ENCODE measurements around the gene RNF31. TPM values are rescaled to one million over a fixed set of nuclear protein-coding genes. Genes with fewer than 3 reads are reported as not detected.
A peak's percentile ranks its signal among the peaks of the same experiment; 100 is the strongest.

RNF31 gene
- total RNA-seq, 1 experiment from 2014 or later: 69.6 TPM

GRCh38 chr14:24189059-24189375 is 41.7 kb downstream of the RNF31 start:
- BruUV-seq (replicated peaks): no TSS peak
- Histone ChIP-seq H2AFZ (ENCODE audit: low read length) (peak overlapping the region; percentile 21; the same call in 1 of the 2 replicates), H3F3A (ENCODE audit: low read length, unreplicated experiment) (no peaks in the 10 kb centered on the region), H3K9me3 (ENCODE audit: low read length) (no peaks in the 10 kb centered on the region), H3K4me2 (ENCODE audit: low read length) (peak overlapping the region; percentile 86), H3K27me3 (ENCODE audit: low read length) (no peaks in the 10 kb centered on the region), H3K9me2 (replicated peaks; ENCODE audit: low read length) (no peaks in the 10 kb centered on the region), H3K4me1 (ENCODE audit: insufficient read depth, low read length) (peaks cover 8% of the 10 kb centered on the region), H3K27ac (ENCODE audit: low read length) (no peak overlapping the region), H4K20me1 (ENCODE audit: low read length) (no peaks in the 10 kb centered on the region), H3K4me3 (ENCODE audit: low read length) (peak overlapping the region; percentile 76), H3K9ac (ENCODE audit: low read length) (peak overlapping the region; percentile 90; the same call in 1 of the 2 replicates), H3K79me2 (ENCODE audit: low read length) (peaks cover 47% of the 10 kb centered on the region), H3K36me3 (ENCODE audit: low read depth, low read length) (peaks cover 24% of the 10 kb centered on the region; the same call in 1 of the 2 replicates)
- intact Hi-C loops (cut with micrococcal nuclease): no loop called here
- DNase-seq (no peak), ATAC-seq (no peak)
- ChIA-PET CTCF (no interaction called here), POLR2A (ENCODE audit: unreplicated experiment) (no interaction called here)
- TF ChIP-seq CTCF (conservative IDR thresholded peaks at IDR 0.05; ENCODE audit: low read depth, low read length): no peak
- TF ChIP-seq EZH2 (IDR thresholded peaks at IDR 0.05; ENCODE audit: low read length, unreplicated experiment): no peak
- no peak for TF ChIP-seq EZH2phosphoT487 (IDR thresholded peaks at IDR 0.05; ENCODE audit: borderline replicate concordance, low read length)

GRCh38 chr14:24189460-24189859 is 42.2 kb downstream of the RNF31 start:
- H3K9ac ChIP-seq (ENCODE audit: low read length): peak overlapping the region; percentile 90; the same call in 1 of the 2 replicates

More at GRCh38 chr14:24189460-24189859, 42.2 kb downstream of the RNF31 start:
- no peaks in the 10 kb centered on the region for H3K27me3 ChIP-seq (ENCODE audit: low read length)
- H3K36me3 ChIP-seq (ENCODE audit: low read depth, low read length): peaks cover 24% of the 10 kb centered on the region; the same call in 1 of the 2 replicates
- H3K4me2 ChIP-seq (ENCODE audit: low read length): peak overlapping the region; percentile 86
- CTCF ChIA-PET: no interaction called here
- ATAC-seq (no peak), DNase-seq (no peak)
- H3K9me3 ChIP-seq (ENCODE audit: low read length): no peaks in the 10 kb centered on the region
- H2AFZ ChIP-seq (ENCODE audit: low read length): peak overlapping the region; percentile 21; the same call in 1 of the 2 replicates
- peaks cover 51% of the 10 kb centered on the region for H3K79me2 ChIP-seq (ENCODE audit: low read length)
- no TSS peak for BruUV-seq (replicated peaks)
- TF ChIP-seq EZH2 (IDR thresholded peaks at IDR 0.05; ENCODE audit: low read length, unreplicated experiment): no peak
- TF ChIP-seq EZH2phosphoT487 (IDR thresholded peaks at IDR 0.05; ENCODE audit: borderline replicate concordance, low read length): no peak
- no peak for TF ChIP-seq CTCF (conservative IDR thresholded peaks at IDR 0.05; ENCODE audit: low read depth, low read length)
- H3K9me2 ChIP-seq (replicated peaks; ENCODE audit: low read length): no peaks in the 10 kb centered on the region
- intact Hi-C loops (cut with micrococcal nuclease): no loop called here
- peak overlapping the region; percentile 76; the same call in 1 of the 2 replicates for H3K4me3 ChIP-seq (ENCODE audit: low read length)
- H3K4me1 ChIP-seq (ENCODE audit: insufficient read depth, low read length): peaks cover 10% of the 10 kb centered on the region
- H3K27ac ChIP-seq (ENCODE audit: low read length): no peak overlapping the region
- H4K20me1 ChIP-seq (ENCODE audit: low read length): no peaks in the 10 kb centered on the region
- H3F3A ChIP-seq (ENCODE audit: low read length, unreplicated experiment): no peaks in the 10 kb centered on the region
- POLR2A ChIA-PET (ENCODE audit: unreplicated experiment): no interaction called here
